H1 (cell line): ENCODE results near the gene SEZ6L. TPM values are rescaled to one million over a fixed set of nuclear protein-coding genes. Genes with fewer than 3 reads are reported as not detected.

Source experiments
- CTCF ChIA-PET: fragments of 300-600 bp; sonication (Branson Sonifier 250); formaldehyde crosslinking; loops from one replicate; lab custom pipeline; 2021; ENCODE audit not compliant: partially characterized antibody; lab: Charles Lee
- POLR2A ChIA-PET: fragments of 300-600 bp; sonication (Branson Sonifier 250); formaldehyde crosslinking; loops from one replicate; lab custom pipeline; 2021; ENCODE audit warnings: inconsistent platforms; ENCODE audit not compliant: partially characterized antibody; lab: Charles Lee
- DNase-seq, 2 experiments: peaks; one replicate each; pipeline versions ENCODE4 v3.0.0 to v3.0.0-alpha.2; 2010 to 2022; ENCODE audit warnings: low spot score in 2 of 2, low read depth in 1 of 2, mixed read lengths in 1 of 2
- FAIRE-seq: peaks from 2 replicates; lab custom pipeline; 2011; peaks lifted over from hg19 to GRCh38; lab: Jason Lieb, UNC
- H2AFZ ChIP-seq: 2 replicates; pipeline ENCODE4 v1.8.1; 2012; ENCODE audit warnings: low read length, inconsistent platforms
- H2AK5ac ChIP-seq: 2 replicates; pipeline ENCODE4 v1.6.1; 2013; ENCODE audit warnings: low read depth, low read length
- H2BK120ac ChIP-seq: replicated peaks from 2 replicates; pipeline ENCODE3; 2013; ENCODE audit warnings: low read depth, low read length, inconsistent platforms
- H2BK12ac ChIP-seq: 2 replicates; pipeline ENCODE4 v1.6.1; 2013; ENCODE audit warnings: low read depth, low read length
- H2BK15ac ChIP-seq: 2 replicates; pipeline ENCODE4 v1.6.1; 2013; ENCODE audit warnings: low read length
- H2BK20ac ChIP-seq: 2 replicates; pipeline ENCODE4 v1.6.1; 2013; ENCODE audit warnings: low read length
- H2BK5ac ChIP-seq: 2 replicates; pipeline ENCODE4 v1.6.1; 2013; ENCODE audit warnings: low read depth, low read length
- H3K14ac ChIP-seq: 2 replicates; pipeline ENCODE4 v1.6.1; 2013; ENCODE audit warnings: inconsistent platforms; ENCODE audit not compliant: insufficient read length
- H3K18ac ChIP-seq: 2 replicates; pipeline ENCODE4 v1.6.1; 2013; ENCODE audit warnings: low read length; ENCODE audit errors: extremely low read depth
- H3K23ac ChIP-seq: 2 replicates; pipeline ENCODE4 v1.6.1; 2013; ENCODE audit warnings: inconsistent platforms; ENCODE audit not compliant: insufficient read length
- H3K23me2 ChIP-seq: 2 replicates; pipeline ENCODE4 v1.6.1; 2013; ENCODE audit warnings: low read depth, low read length
- H3K27ac ChIP-seq: 2 replicates; pipeline ENCODE4 v1.6.1; 2011; ENCODE audit warnings: low read depth, low read length, inconsistent platforms
- H3K27me3 ChIP-seq, 4 experiments: replicated peaks in 1 of 4; 1 replicate in 1 of 4; 2 replicates in 3 of 4; pipeline versions ENCODE4 v1.6.1 to v1.8.1; 2011 to 2013; ENCODE audit warnings: low read length in 3 of 4, mild to moderate bottlenecking in 3 of 4, inconsistent platforms in 2 of 4, mixed read lengths in 2 of 4, moderate library complexity in 1 of 4; ENCODE audit not compliant: control insufficient read depth in 3 of 4, insufficient read depth in 3 of 4; ENCODE audit errors: extremely low read depth in 1 of 4
- H3K36me3 ChIP-seq, 4 experiments: 2 replicates each; pipeline versions ENCODE4 v1.6.1 to v1.8.1; 2011 to 2013; ENCODE audit warnings: mild to moderate bottlenecking in 4 of 4, low read length in 3 of 4, moderate library complexity in 2 of 4, control low read depth in 1 of 4, inconsistent platforms in 1 of 4; ENCODE audit not compliant: insufficient read depth in 4 of 4, control insufficient read depth in 2 of 4
- H3K4ac ChIP-seq: replicated peaks from 2 replicates; pipeline ENCODE3; 2013; ENCODE audit warnings: low read length, low read depth, mixed read lengths, inconsistent platforms; ENCODE audit not compliant: insufficient read length
- H3K4me1 ChIP-seq, 4 experiments: replicated peaks in 1 of 4; 1 replicate in 1 of 4; 2 replicates in 3 of 4; pipeline versions ENCODE4 v1.6.1 to v1.8.1; 2011 to 2013; ENCODE audit warnings: low read length in 3 of 4, inconsistent platforms in 2 of 4, mixed read lengths in 1 of 4; ENCODE audit not compliant: insufficient read depth in 4 of 4, control insufficient read depth in 3 of 4
- H3K4me2 ChIP-seq, 2 experiments: 2 replicates each; pipeline versions ENCODE4 v1.6.1 to v1.8.1; 2011 to 2013; ENCODE audit warnings: low read depth in 2 of 2, low read length in 2 of 2, control low read depth in 1 of 2, inconsistent platforms in 1 of 2, mild to moderate bottlenecking in 1 of 2; ENCODE audit not compliant: insufficient read depth in 1 of 2
- H3K4me3 ChIP-seq, 4 experiments: fragments of 200-600, 300-600 bp in 1 of 4; sonication (generic), shearing (Covaris generic), sonication (Bioruptor Twin) in 1 of 4; 2 replicates each; pipeline versions ENCODE4 v1.5.1 to v1.8.1; 2011 to 2016; ENCODE audit warnings: low read length in 4 of 4, low read depth in 3 of 4, control low read depth in 2 of 4, inconsistent platforms in 2 of 4, mild to moderate bottlenecking in 2 of 4, mixed read lengths in 1 of 4, moderate library complexity in 1 of 4; ENCODE audit not compliant: insufficient read depth in 2 of 4; ENCODE audit errors: extremely low read depth in 1 of 4
- H3K56ac ChIP-seq: replicated peaks from 2 replicates; pipeline ENCODE3; 2013; ENCODE audit warnings: low read depth, mild to moderate bottlenecking, mixed read lengths, low read length, inconsistent platforms; ENCODE audit not compliant: insufficient read length
- H3K79me1 ChIP-seq: 2 replicates; pipeline ENCODE4 v1.6.1; 2013; ENCODE audit warnings: low read depth, low read length, control low read depth
- H3K79me2 ChIP-seq, 2 experiments: 2 replicates each; pipeline versions ENCODE4 v1.6.1 to v1.8.1; 2012 to 2013; ENCODE audit warnings: low read length in 2 of 2, mild to moderate bottlenecking in 2 of 2, inconsistent platforms in 1 of 2; ENCODE audit not compliant: insufficient read depth in 2 of 2, control insufficient read depth in 1 of 2
- H3K9ac ChIP-seq, 4 experiments: replicated peaks in 1 of 4; 1 replicate in 1 of 4; 2 replicates in 3 of 4; pipeline versions ENCODE4 v1.6.1 to v1.8.1; 2011 to 2013; ENCODE audit warnings: low read depth in 3 of 4, low read length in 3 of 4, control low read depth in 2 of 4, mild to moderate bottlenecking in 2 of 4, moderate library complexity in 2 of 4, inconsistent platforms in 1 of 4; ENCODE audit errors: extremely low read depth in 1 of 4
- H3K9me3 ChIP-seq, 2 experiments: 2 replicates each; pipeline versions ENCODE4 v1.6.1 to v1.8.1; 2012 to 2013; ENCODE audit warnings: mild to moderate bottlenecking in 2 of 2, moderate library complexity in 2 of 2, control low read depth in 1 of 2, inconsistent platforms in 1 of 2, low read depth in 1 of 2, low read length in 1 of 2, mixed read lengths in 1 of 2; ENCODE audit not compliant: insufficient read depth in 2 of 2
- H4K20me1 ChIP-seq, 2 experiments: replicated peaks in 1 of 2; 2 replicates each; pipeline versions ENCODE3 to v1.8.1; 2011 to 2013; ENCODE audit warnings: inconsistent platforms in 2 of 2, low read length in 2 of 2, mild to moderate bottlenecking in 1 of 2; ENCODE audit not compliant: insufficient read depth in 2 of 2, control insufficient read depth in 1 of 2
- H4K5ac ChIP-seq: 2 replicates; pipeline ENCODE4 v1.6.1; 2013; ENCODE audit warnings: low read length, low read depth, mixed read lengths, inconsistent platforms; ENCODE audit not compliant: insufficient read length
- H4K8ac ChIP-seq: 2 replicates; pipeline ENCODE4 v1.8.0; 2013; ENCODE audit warnings: mild to moderate bottlenecking, moderate library complexity, low read length, inconsistent platforms; ENCODE audit not compliant: insufficient read depth; ENCODE audit errors: extremely low read depth
- H4K91ac ChIP-seq: replicated peaks from 2 replicates; pipeline ENCODE3; 2013; ENCODE audit warnings: low read length, mixed read lengths, inconsistent platforms; ENCODE audit not compliant: insufficient read length
- CBX5 ChIP-seq: fragments of 300-800, 300-1000 bp; sonication (generic); IDR thresholded peaks from 2 replicates; pipeline ENCODE4 v1.7.1; 2016; ENCODE audit warnings: antibody characterized with exemption, low read length, low read depth
- KDM5A ChIP-seq: fragments of 200-600 bp; IDR thresholded peaks from 2 replicates; pipeline ENCODE4 v1.7.1; 2012; ENCODE audit warnings: mild to moderate bottlenecking, low read length, inconsistent platforms, mixed read lengths
- RNF2 ChIP-seq: fragments of 200-900, 300-1000 bp; sonication (generic); IDR thresholded peaks from 2 replicates; pipeline ENCODE4 v1.7.1; 2016; ENCODE audit warnings: borderline replicate concordance, low read depth, mild to moderate bottlenecking, antibody characterized with exemption, low read length; ENCODE audit not compliant: poor library complexity, severe bottlenecking; ENCODE audit errors: missing control alignments
- SIRT6 ChIP-seq: IDR thresholded peaks from one replicate; pipeline ENCODE4 v1.7.1; 2012; ENCODE audit warnings: low read length, inconsistent platforms
- TAF1 ChIP-seq: IDR thresholded peaks from 2 replicates; pipeline ENCODE4 v1.6.1; 2011; ENCODE audit warnings: mild to moderate bottlenecking, low read depth, low read length
- TAF7 ChIP-seq: optimal IDR thresholded peaks from 2 replicates; pipeline ENCODE3; 2011; ENCODE audit warnings: low read depth, mild to moderate bottlenecking, inconsistent platforms, low read length, moderate library complexity, borderline replicate concordance
- WGBS, 2 experiments: shearing (Covaris generic) in 1 of 2; methylation state at CpG; one replicate each; pipeline versions ENCODE4 v1.1.6 to v1.1.7; 2013 to 2015; ENCODE audit warnings: low lambda C conversion rate in 2 of 2, mixed read lengths in 2 of 2, inconsistent platforms in 1 of 2, low coverage in 1 of 2, missing lambda C conversion rate in 1 of 2; ENCODE audit not compliant: insufficient replicate concordance in 2 of 2, insufficient coverage in 1 of 2, insufficient read length in 1 of 2; ENCODE audit errors: extremely low coverage in 1 of 2, missing lambda C conversion rate in 1 of 2; 5-methylcytosine and 5-hydroxymethylcytosine counted together
- polyA plus RNA-seq, 7 experiments: library from polyadenylated mRNA; depleted of rRNA in 3 of 7; stranded (reverse) in 5 of 7; unstranded in 2 of 7; fragments of >200 nt in 5 of 7; fragments of 200-250 nt in 2 of 7; gene quantifications; 1 replicate in 5 of 7; 2 replicates in 1 of 7; 4 replicates in 1 of 7; pipeline versions ENCODE4 v1.2.1 to v1.2.3, GENCODE V29; 2011 to 2013; ENCODE audit warnings: missing spikeins in 2 of 7, mixed read lengths in 2 of 7
- total RNA-seq: library from RNA; stranded (reverse); fragmentation: NEBNext Ultra II Directional; extraction: Animal tissue kit (Norgen Biotek cat#: 25700); gene quantifications from 2 replicates; pipeline ENCODE4 v1.2.1, GENCODE V29; 2021

The SEZ6L gene
- total and polyA plus RNA-seq, 2 of the 8 experiments (the other 6 are each of a cell fraction or from before 2014, with no cell fraction given), result 0.06 to 0.33 TPM

DNA sequence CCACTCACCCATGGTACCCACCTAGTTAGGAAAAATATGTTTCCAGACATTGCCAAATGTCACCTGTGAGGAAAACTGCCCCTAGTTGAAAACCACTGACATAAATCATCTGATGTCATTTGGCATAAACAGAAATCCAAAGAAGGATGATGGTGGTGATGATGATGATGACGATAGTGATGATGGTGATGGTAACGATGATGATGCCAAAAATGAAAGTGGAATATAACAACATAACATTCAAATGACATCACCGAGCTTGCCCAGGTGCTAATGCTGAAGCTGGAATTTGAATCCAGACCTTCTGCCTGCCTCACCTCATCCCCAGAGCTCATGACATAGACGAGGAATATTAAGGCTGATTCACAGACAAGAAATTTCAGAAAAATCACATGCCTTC is 167.5 kb downstream of the SEZ6L start:
- Histone ChIP-seq H3K9me3 (no peaks in the 10 kb centered on the region), H3K27me3 (peaks cover 0 to 7% (median under 1%) of the 10 kb centered on the region in 4 experiments; a peak in 3 of 7 replicates), H3K4me2 (no peak overlapping the region), H3K4ac (no peak overlapping the region), H2AK5ac (no peak overlapping the region), H3K4me3 (no peak overlapping the region), H3K14ac (no peak overlapping the region)
- DNase-seq, result no peak
- no peak for TF ChIP-seq RNF2
- no peak for TF ChIP-seq TAF1
- TF ChIP-seq SIRT6, result no peak
- TF ChIP-seq CBX5, result no peak
- no peak for TF ChIP-seq TAF7
- TF ChIP-seq KDM5A, result no peak
- TF ChIP-seq, all 59 proteins: peak for 0
- H4K5ac ChIP-seq, result no peak overlapping the region
- H4K20me1 ChIP-seq, result no peaks in the 10 kb centered on the region
- 85% methylated on average over 4 of the region's 4 CpGs; no CpG with 5 or more reads in 1 of the 2 experiments for WGBS, 2 experiments
- no peak overlapping the region for H4K8ac ChIP-seq
- no peak overlapping the region for H3K56ac ChIP-seq
- H3K27ac ChIP-seq, result no peak overlapping the region
- no peak overlapping the region for H3K9ac ChIP-seq
- no peak overlapping the region for H2BK20ac ChIP-seq
- no peak for FAIRE-seq
- POLR2A ChIA-PET, result no interaction called here
- no peak overlapping the region for H2BK12ac ChIP-seq
- H2AFZ ChIP-seq, result no peak overlapping the region
- no peak overlapping the region for H2BK15ac ChIP-seq
- H3K79me1 ChIP-seq, result no peaks in the 10 kb centered on the region
- no peak overlapping the region for H2BK120ac ChIP-seq
- CTCF ChIA-PET, result interaction anchor here (1.1 to 2.2 kb wide), 5 partner anchors 11 to 164 kb away, joined by 3 to 8 read pairs (median 4); no protein-coding TSS in a partner anchor
- no peaks in the 10 kb centered on the region for H3K4me1 ChIP-seq
- H3K23me2 ChIP-seq, result no peaks in the 10 kb centered on the region; the same call in 1 of the 2 replicates
- H3K36me3 ChIP-seq, result no peaks in the 10 kb centered on the region
- H3K18ac ChIP-seq, result no peak overlapping the region
- no peak overlapping the region for H3K23ac ChIP-seq
- H4K91ac ChIP-seq, result no peak overlapping the region
- H2BK5ac ChIP-seq, result no peak overlapping the region
- H3K79me2 ChIP-seq, result no peaks in the 10 kb centered on the region
